ENCODE data around the gene ZNF780B. TPM values are rescaled to one million over a fixed set of nuclear protein-coding genes. Genes with fewer than 3 reads are reported as not detected.

The ZNF780B gene
- total RNA-seq, 2 experiments from 2014 or later, result 11.8 to 12.0 TPM

DNA sequence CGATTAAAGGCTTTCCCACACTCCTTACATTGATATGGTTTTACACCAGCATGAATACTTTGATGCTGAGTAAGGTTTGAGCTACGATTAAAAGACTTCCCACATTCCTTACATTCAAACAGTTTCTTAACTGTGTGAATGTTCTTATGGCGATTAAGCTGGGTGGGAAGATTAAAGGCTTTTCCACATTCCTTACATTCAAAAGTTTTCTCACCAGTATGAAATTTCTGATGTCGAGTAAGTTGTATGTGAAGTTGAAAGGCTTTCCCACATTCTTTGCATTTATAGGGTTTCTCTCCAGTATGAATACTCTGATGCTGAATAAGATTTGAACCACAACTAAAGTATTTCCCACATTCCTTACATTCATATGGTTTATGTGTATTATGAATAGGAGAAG lies 20.0 kb downstream of the ZNF780B start:
- Mint-ChIP-seq H3K27me3 (no peaks in the 10 kb centered on the region), H3K36me3 (ENCODE audit: low read depth) (peaks cover 60% of the 10 kb centered on the region)
- peaks cover 21 to 67% of the 10 kb centered on the region in 2 experiments for H3K9me3 ChIP-seq (ENCODE audit: control insufficient read depth in 1 of 2, insufficient read depth in 1 of 2, low read length in 2 of 2)

GRCh38 chr19:40033989-40034560 lies 22.0 kb downstream of the ZNF780B start:
- intact Hi-C loops (cut with DNase I, micrococcal nuclease), result no loop called here
- DNase-seq (no peak), ATAC-seq (ENCODE audit: poor library complexity) (no peak)
- TF ChIP-seq, protein P1, sequence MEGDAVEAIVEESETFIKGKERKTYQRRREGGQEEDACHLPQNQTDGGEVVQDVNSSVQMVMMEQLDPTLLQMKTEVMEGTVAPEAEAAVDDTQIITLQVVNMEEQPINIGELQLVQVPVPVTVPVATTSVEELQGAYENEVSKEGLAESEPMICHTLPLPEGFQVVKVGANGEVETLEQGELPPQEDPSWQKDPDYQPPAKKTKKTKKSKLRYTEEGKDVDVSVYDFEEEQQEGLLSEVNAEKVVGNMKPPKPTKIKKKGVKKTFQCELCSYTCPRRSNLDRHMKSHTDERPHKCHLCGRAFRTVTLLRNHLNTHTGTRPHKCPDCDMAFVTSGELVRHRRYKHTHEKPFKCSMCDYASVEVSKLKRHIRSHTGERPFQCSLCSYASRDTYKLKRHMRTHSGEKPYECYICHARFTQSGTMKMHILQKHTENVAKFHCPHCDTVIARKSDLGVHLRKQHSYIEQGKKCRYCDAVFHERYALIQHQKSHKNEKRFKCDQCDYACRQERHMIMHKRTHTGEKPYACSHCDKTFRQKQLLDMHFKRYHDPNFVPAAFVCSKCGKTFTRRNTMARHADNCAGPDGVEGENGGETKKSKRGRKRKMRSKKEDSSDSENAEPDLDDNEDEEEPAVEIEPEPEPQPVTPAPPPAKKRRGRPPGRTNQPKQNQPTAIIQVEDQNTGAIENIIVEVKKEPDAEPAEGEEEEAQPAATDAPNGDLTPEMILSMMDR (IDR thresholded peaks at IDR 0.05), result no peak
- no peaks in the 10 kb centered on the region for H3K4me1 Mint-ChIP-seq (ENCODE audit: low read depth)
- no peaks in the 10 kb centered on the region for H3K4me1 ChIP-seq (ENCODE audit: insufficient read depth, low read length)
- ChIA-PET POLR2A (no interaction called here), CTCF (no interaction called here)
- no peaks in the 10 kb centered on the region for H3K27me3 Mint-ChIP-seq
- H3K4me3 Mint-ChIP-seq, result no peak overlapping the region
- peaks cover 73% of the 10 kb centered on the region for H3K36me3 Mint-ChIP-seq (ENCODE audit: low read depth)
- H3K36me3 ChIP-seq (ENCODE audit: insufficient read depth, low read length), result no peaks in the 10 kb centered on the region
- no peaks in the 10 kb centered on the region for H3K27me3 ChIP-seq (ENCODE audit: control insufficient read depth in 1 of 2, insufficient read depth in 2 of 2, low read length in 2 of 2)
- peaks cover 15% of the 10 kb centered on the region for H3K9me3 Mint-ChIP-seq
- no peak overlapping the region for H3K27ac Mint-ChIP-seq
- H3K9me3 ChIP-seq (ENCODE audit: control insufficient read depth in 1 of 2, insufficient read depth in 1 of 2, low read length in 2 of 2), result peaks cover 27 to 86% of the 10 kb centered on the region in 2 experiments
- no peak overlapping the region for H3K4me3 ChIP-seq (ENCODE audit: low read length)
- no peak overlapping the region for H3K27ac ChIP-seq (ENCODE audit: low read depth in 1 of 2, low read length in 2 of 2)

More for the DNA sequence above, 20.0 kb downstream of the ZNF780B start:
- H3K36me3 ChIP-seq (ENCODE audit: insufficient read depth, low read length), result no peaks in the 10 kb centered on the region
- no peaks in the 10 kb centered on the region for H3K4me1 ChIP-seq (ENCODE audit: insufficient read depth, low read length)
- Mint-ChIP-seq H3K9me3 (peaks cover 8% of the 10 kb centered on the region), H3K4me1 (ENCODE audit: low read depth) (no peaks in the 10 kb centered on the region), H3K4me3 (no peak overlapping the region), H3K27ac (no peak overlapping the region)
- ATAC-seq (ENCODE audit: poor library complexity) (no peak), DNase-seq (no peak)
- CTCF ChIA-PET, result interaction anchor here (0.9 kb wide), 1 partner anchor 55 kb away, joined by 3 read pairs; the partner anchor contains the start of gene ZNF780A
- H3K27ac ChIP-seq (ENCODE audit: low read depth in 1 of 2, low read length in 2 of 2), result no peak overlapping the region
- POLR2A ChIA-PET, result interaction anchor here (0.7 to 0.9 kb wide), 2 partner anchors 17 to 55 kb away, joined by 3 read pairs; partner anchors contain the start of gene ZNF780A
- intact Hi-C loops (cut with DNase I, micrococcal nuclease), result no loop called here
- TF ChIP-seq, protein P1 (IDR thresholded peaks at IDR 0.05), result no peak
- H3K27me3 ChIP-seq (ENCODE audit: control insufficient read depth in 1 of 2, insufficient read depth in 2 of 2, low read length in 2 of 2), result no peaks in the 10 kb centered on the region
- H3K4me3 ChIP-seq (ENCODE audit: low read length), result no peak overlapping the region

DNA sequence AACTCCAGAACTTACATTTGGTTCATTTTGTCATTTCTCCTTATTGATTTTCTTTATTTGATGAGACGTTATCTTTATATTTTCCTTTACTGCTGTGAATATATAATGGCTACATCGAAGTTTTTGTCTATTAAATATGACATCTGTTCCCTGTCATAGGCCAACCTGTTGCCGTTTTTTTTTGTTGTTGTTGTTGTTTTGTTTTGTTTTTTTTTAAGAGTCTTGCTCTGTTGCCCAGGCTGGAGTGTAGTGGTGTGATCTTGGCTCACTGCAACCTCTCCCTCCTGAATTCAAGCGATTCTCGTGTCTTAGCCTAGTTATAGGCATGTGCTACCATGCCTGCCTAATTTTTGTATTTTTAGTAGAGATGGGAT lies 29.4 kb downstream of the ZNF780B start:
- H3K27ac Mint-ChIP-seq, result no peak overlapping the region
- peaks cover 64% of the 10 kb centered on the region for H3K36me3 Mint-ChIP-seq (ENCODE audit: low read depth)
- Histone ChIP-seq H3K4me1 (ENCODE audit: insufficient read depth, low read length) (no peaks in the 10 kb centered on the region), H3K27ac (ENCODE audit: low read depth in 1 of 2, low read length in 2 of 2) (no peak overlapping the region), H3K27me3 (ENCODE audit: control insufficient read depth in 1 of 2, insufficient read depth in 2 of 2, low read length in 2 of 2) (no peaks in the 10 kb centered on the region), H3K9me3 (ENCODE audit: control insufficient read depth in 1 of 2, insufficient read depth in 1 of 2, low read length in 2 of 2) (peaks cover 37 to 91% of the 10 kb centered on the region in 2 experiments), H3K36me3 (ENCODE audit: insufficient read depth, low read length) (no peaks in the 10 kb centered on the region), H3K4me3 (ENCODE audit: low read length) (no peak overlapping the region)
- H3K9me3 Mint-ChIP-seq, result peaks cover 19% of the 10 kb centered on the region
- ChIA-PET POLR2A (no interaction called here), CTCF (no interaction called here)
- H3K27me3 Mint-ChIP-seq, result no peaks in the 10 kb centered on the region
- intact Hi-C loops (cut with DNase I, micrococcal nuclease), result no loop called here
- no peak overlapping the region for H3K4me3 Mint-ChIP-seq
- no peak for DNase-seq
- no peak for ATAC-seq (ENCODE audit: poor library complexity)
- TF ChIP-seq, protein P1 (IDR thresholded peaks at IDR 0.05), result no peak
- no peaks in the 10 kb centered on the region for H3K4me1 Mint-ChIP-seq (ENCODE audit: low read depth)

Measured in CD4-positive, alpha-beta T cell (primary cell).